ENCODE results near the gene CLEC1A. TPM values are rescaled to one million over a fixed set of nuclear protein-coding genes. Genes with fewer than 3 reads are reported as not detected.

CLEC1A gene
- total RNA-seq: 10 to 100 TPM in 1 of 8 experiments, 1 to 10 TPM in 2, under 1 TPM in 4, not detected in 1; 0.18 to 24.9 (median 0.66) TPM

GRCh38 chr12:10098791-10099190 is at the start of gene CLEC1A:
Gene CLEC1A (minus strand): TSS chr12:10098985. CDS start chr12:10098922, 63 bp downstream.
- in situ Hi-C loops (cut with MboI; ENCODE audit: low pct_unique_long_range_greater_than_20kb in 2 of 9, low sequenced_read_pairs in 9 of 9, unreplicated experiment in 9 of 9): no loop called here
- Histone ChIP-seq H3K4me1 (replicated peaks in 1 of 2) (no peaks in the 10 kb centered on the region), H3K4me3 (no peak within 1 kb of the TSS), H3K27ac (no peak within 1 kb of the TSS)
- ATAC-seq (replicated peaks in 6 of 8): peak in 4 of 8 experiments; percentile 9 to 28 (median 24)
- WGBS, 10 experiments: 17 to 90% (median 40%) methylated on average over 1 to 9 of the region's 10 CpGs; no CpG with 5 or more reads in 3 of the 10 experiments

- in situ Hi-C loops (cut with MboI; ENCODE audit: low pct_unique_long_range_greater_than_20kb in 2 of 9, low sequenced_read_pairs in 9 of 9, unreplicated experiment in 9 of 9): loop anchor here in 6 of 9 experiments (25.0 kb wide), 5 partner anchors 111 to 811 kb away; partner anchors contain the start of genes CLECL1 (in 3 of the 6), CLEC2A (in 2 of the 6) and CLEC9A (in 2 of the 6)
- peak in 1 of 8 experiments; percentile 16 for ATAC-seq (replicated peaks in 6 of 8)
- 17 to 94% (median 83%) methylated on average over 1 to 5 of the region's 5 CpGs for WGBS, 10 experiments
- no peak overlapping the region for H3K27ac ChIP-seq
- H3K4me1 ChIP-seq (replicated peaks in 1 of 2): no peaks in the 10 kb centered on the region
- H3K4me3 ChIP-seq: no peak overlapping the region
Observed at GRCh38 chr12:10147714-10148403, 49.1 kb upstream of the CLEC1A start.

- in situ Hi-C loops (cut with MboI; ENCODE audit: low pct_unique_long_range_greater_than_20kb in 2 of 9, low sequenced_read_pairs in 9 of 9, unreplicated experiment in 9 of 9): loop anchor here in 6 of 9 experiments (25.0 kb wide), 5 partner anchors 106 to 806 kb away; partner anchors contain the start of genes CLECL1 (in 3 of the 6), CLEC2A (in 2 of the 6) and CLEC9A (in 2 of the 6)
- H3K4me3 ChIP-seq: no peak overlapping the region
- H3K4me1 ChIP-seq (replicated peaks in 1 of 2): no peaks in the 10 kb centered on the region
- ATAC-seq (replicated peaks in 6 of 8): peak in 3 of 8 experiments; percentile 54 to 79 (median 70)
- WGBS, 10 experiments: 0 to 54% (median 0%) methylated on average over 1 of the region's 1 CpG; no CpG with 5 or more reads in 3 of the 10 experiments
- no peak overlapping the region for H3K27ac ChIP-seq
Observed at GRCh38 chr12:10142976-10143589, 44.3 kb upstream of the CLEC1A start.

- Histone ChIP-seq H3K4me1 (replicated peaks in 1 of 2) (no peaks in the 10 kb centered on the region), H3K4me3 (no peak overlapping the region), H3K27ac (no peak overlapping the region)
- in situ Hi-C loops (cut with MboI; ENCODE audit: low pct_unique_long_range_greater_than_20kb in 2 of 9, low sequenced_read_pairs in 9 of 9, unreplicated experiment in 9 of 9): loop anchor here in 6 of 9 experiments (25.0 kb wide), 5 partner anchors 103 to 803 kb away; partner anchors contain the start of genes CLECL1 (in 3 of the 6), CLEC2A (in 2 of the 6) and CLEC9A (in 2 of the 6)
- ATAC-seq (replicated peaks in 6 of 8): peak in 3 of 8 experiments; percentile 43 to 68 (median 45)
- 0 to 50% (median 33%) methylated on average over 1 to 2 of the region's 2 CpGs; no CpG with 5 or more reads in 1 of the 10 experiments for WGBS, 10 experiments
Observed at GRCh38 chr12:10140001-10140400, 41.2 kb upstream of the CLEC1A start.

- Histone ChIP-seq H3K4me3 (no peak overlapping the region), H3K4me1 (replicated peaks in 1 of 2) (peaks cover 0 to 5% of the 10 kb centered on the region in 2 donors), H3K27ac (no peak overlapping the region)
- WGBS, 10 experiments: 41 to 100% (median 81%) methylated on average over 1 to 11 of the region's 13 CpGs
- in situ Hi-C loops (cut with MboI; ENCODE audit: low pct_unique_long_range_greater_than_20kb in 2 of 9, low sequenced_read_pairs in 9 of 9, unreplicated experiment in 9 of 9): loop anchor here in 6 of 9 experiments (25.0 kb wide), 5 partner anchors 99 to 799 kb away; partner anchors contain the start of genes CLECL1 (in 3 of the 6), CLEC2A (in 2 of the 6) and CLEC9A (in 2 of the 6)
- no peak for ATAC-seq (replicated peaks in 6 of 8)
Observed at GRCh38 chr12:10136637-10137205, 37.9 kb upstream of the CLEC1A start.

GRCh38 chr12:10135126-10135525 is 36.3 kb upstream of the CLEC1A start:
- in situ Hi-C loops (cut with MboI; ENCODE audit: low pct_unique_long_range_greater_than_20kb in 2 of 9, low sequenced_read_pairs in 9 of 9, unreplicated experiment in 9 of 9): loop anchor here in 6 of 9 experiments (25.0 kb wide), 5 partner anchors 98 to 798 kb away; partner anchors contain the start of genes CLECL1 (in 3 of the 6), CLEC2A (in 2 of the 6) and CLEC9A (in 2 of the 6)
- Histone ChIP-seq H3K4me1 (replicated peaks in 1 of 2) (peaks cover 0 to 5% of the 10 kb centered on the region in 2 donors), H3K4me3 (no peak overlapping the region), H3K27ac (no peak overlapping the region)
- 44 to 100% (median 85%) methylated on average over 1 to 4 of the region's 4 CpGs; no CpG with 5 or more reads in 1 of the 10 experiments for WGBS, 10 experiments
- ATAC-seq (replicated peaks in 6 of 8): no peak

GRCh38 chr12:10132850-10133370 is 34.1 kb upstream of the CLEC1A start:
- Histone ChIP-seq H3K27ac (no peak overlapping the region), H3K4me1 (replicated peaks in 1 of 2) (peaks cover 0 to 5% of the 10 kb centered on the region in 2 donors), H3K4me3 (no peak overlapping the region)
- in situ Hi-C loops (cut with MboI; ENCODE audit: low pct_unique_long_range_greater_than_20kb in 2 of 9, low sequenced_read_pairs in 9 of 9, unreplicated experiment in 9 of 9): loop anchor here in 6 of 9 experiments (5.0 to 25.0 kb wide), 6 partner anchors 96 to 796 kb away; partner anchors contain the start of genes CLEC9A (in 3 of the 6), CLECL1 (in 3 of the 6) and CLEC2A (in 2 of the 6)
- no peak for ATAC-seq (replicated peaks in 6 of 8)
- WGBS, 10 experiments: 0 to 83% (median 42%) methylated on average over 1 to 6 of the region's 6 CpGs; no CpG with 5 or more reads in 1 of the 10 experiments

- ATAC-seq (replicated peaks in 6 of 8): peak in 1 of 8 experiments; percentile 44
- H3K4me1 ChIP-seq (replicated peaks in 1 of 2): peaks cover 0 to 5% of the 10 kb centered on the region in 2 donors
- in situ Hi-C loops (cut with MboI; ENCODE audit: low pct_unique_long_range_greater_than_20kb in 2 of 9, low sequenced_read_pairs in 9 of 9, unreplicated experiment in 9 of 9): loop anchor here in 6 of 9 experiments (5.0 to 25.0 kb wide), 6 partner anchors 94 to 794 kb away; partner anchors contain the start of genes CLEC9A (in 3 of the 6), CLECL1 (in 3 of the 6) and CLEC2A (in 2 of the 6)
- H3K4me3 ChIP-seq: no peak overlapping the region
- 17 to 74% (median 43%) methylated on average over 1 to 2 of the region's 2 CpGs; no CpG with 5 or more reads in 1 of the 10 experiments for WGBS, 10 experiments
- no peak overlapping the region for H3K27ac ChIP-seq
Observed at GRCh38 chr12:10131111-10131690, 32.4 kb upstream of the CLEC1A start.

GRCh38 chr12:10130042-10130441 is 31.3 kb upstream of the CLEC1A start, which contains the start of gene CLEC7A:
Gene CLEC7A (minus strand): TSS chr12:10130199. CDS start chr12:10130082, 117 bp downstream.
- no peak within 1 kb of the TSS for H3K4me3 ChIP-seq
- H3K4me1 ChIP-seq (replicated peaks in 1 of 2): peaks cover 0 to 5% of the 10 kb centered on the region in 2 donors
- ATAC-seq (replicated peaks in 6 of 8): no peak
- in situ Hi-C loops (cut with MboI; ENCODE audit: low pct_unique_long_range_greater_than_20kb in 2 of 9, low sequenced_read_pairs in 9 of 9, unreplicated experiment in 9 of 9): loop anchor here in 6 of 9 experiments (5.0 to 25.0 kb wide), 6 partner anchors 93 to 793 kb away; partner anchors contain the start of genes CLEC9A (in 3 of the 6), CLECL1 (in 3 of the 6) and CLEC2A (in 2 of the 6)
- no peak within 1 kb of the TSS for H3K27ac ChIP-seq
- WGBS, 10 experiments: 40 to 100% (median 85%) methylated on average over 1 of the region's 1 CpG; no CpG with 5 or more reads in 4 of the 10 experiments

GRCh38 chr12:10128687-10129086 is 29.9 kb upstream of the CLEC1A start:
- in situ Hi-C loops (cut with MboI; ENCODE audit: low pct_unique_long_range_greater_than_20kb in 2 of 9, low sequenced_read_pairs in 9 of 9, unreplicated experiment in 9 of 9): loop anchor here in 6 of 9 experiments (25.0 kb wide), 5 partner anchors 91 to 791 kb away; partner anchors contain the start of genes CLECL1 (in 3 of the 6), CLEC2A (in 2 of the 6) and CLEC9A (in 2 of the 6)
- ATAC-seq (replicated peaks in 6 of 8): peak in 2 of 8 experiments; percentile 47 to 48
- Histone ChIP-seq H3K4me3 (no peak overlapping the region), H3K27ac (no peak overlapping the region), H3K4me1 (replicated peaks in 1 of 2) (peaks cover 0 to 5% of the 10 kb centered on the region in 2 donors)
- 32 to 100% (median 72%) methylated on average over 2 to 5 of the region's 5 CpGs for WGBS, 10 experiments

- Histone ChIP-seq H3K4me1 (replicated peaks in 1 of 2) (no peaks in the 10 kb centered on the region), H3K27ac (no peak overlapping the region), H3K4me3 (no peak overlapping the region)
- WGBS, 10 experiments: 25 to 100% (median 89%) methylated on average over 1 of the region's 1 CpG; no CpG with 5 or more reads in 7 of the 10 experiments
- in situ Hi-C loops (cut with MboI; ENCODE audit: low pct_unique_long_range_greater_than_20kb in 2 of 9, low sequenced_read_pairs in 9 of 9, unreplicated experiment in 9 of 9): loop anchor here in 6 of 9 experiments (25.0 kb wide), 5 partner anchors 89 to 789 kb away; partner anchors contain the start of genes CLECL1 (in 3 of the 6), CLEC2A (in 2 of the 6) and CLEC9A (in 2 of the 6)
- ATAC-seq (replicated peaks in 6 of 8): no peak
Observed at GRCh38 chr12:10126413-10126812, 27.6 kb upstream of the CLEC1A start.

All from motor neuron (in vitro differentiated cells).